ENCODE data around the gene FRMD4A.
"Not testable (repeated sequence)": the region's sequence is repeated elsewhere in the genome, so short reads cannot be mapped to it uniquely, and the experiment has no call there.

FRMD4A gene

GRCh38 chr10:14240253-14241189, 90.2 kb downstream of the FRMD4A start:
- no peak for DNase-seq (ENCODE audit: low read depth)

GRCh38 chr10:14238659-14239058, 92.1 kb downstream of the FRMD4A start:
- DNase-seq (ENCODE audit: low read depth): not testable (repeated sequence)

- DNase-seq (ENCODE audit: low read depth): no peak
Observed at GRCh38 chr10:14236341-14236740, 94.4 kb downstream of the FRMD4A start.

GRCh38 chr10:14235566-14236195, 95.0 kb downstream of the FRMD4A start:
- no peak for DNase-seq (ENCODE audit: low read depth)

GRCh38 chr10:14233566-14233965, 97.2 kb downstream of the FRMD4A start:
- DNase-seq (ENCODE audit: low read depth): no peak

GRCh38 chr10:14228798-14229197, 101.9 kb downstream of the FRMD4A start:
- not testable (repeated sequence) for DNase-seq (ENCODE audit: low read depth)

- no peak for DNase-seq (ENCODE audit: low read depth)
Observed at GRCh38 chr10:14225379-14225778, 105.3 kb downstream of the FRMD4A start.

- DNase-seq (ENCODE audit: low read depth): no peak
Observed at GRCh38 chr10:14220026-14220425, 110.7 kb downstream of the FRMD4A start.

- DNase-seq (ENCODE audit: low read depth): no peak
Observed at GRCh38 chr10:14219411-14219810, 111.3 kb downstream of the FRMD4A start.

- no peak for DNase-seq (ENCODE audit: low read depth)
Observed at GRCh38 chr10:14215641-14216040, 115.1 kb downstream of the FRMD4A start.

- DNase-seq (ENCODE audit: low read depth): not testable (repeated sequence)
Observed at GRCh38 chr10:14213703-14214102, 117.0 kb downstream of the FRMD4A start.

GRCh38 chr10:14211610-14212009, 119.1 kb downstream of the FRMD4A start:
- DNase-seq (ENCODE audit: low read depth): no peak

- no peak for DNase-seq (ENCODE audit: low read depth)
Observed at GRCh38 chr10:14208231-14208630, 122.5 kb downstream of the FRMD4A start.

- no peak for DNase-seq (ENCODE audit: low read depth)
Observed at GRCh38 chr10:14205233-14205632, 125.5 kb downstream of the FRMD4A start.

- DNase-seq (ENCODE audit: low read depth): no peak
Observed at GRCh38 chr10:14200698-14201544, 129.8 kb downstream of the FRMD4A start.

GRCh38 chr10:14199098-14199497, 131.6 kb downstream of the FRMD4A start:
- not testable (repeated sequence) for DNase-seq (ENCODE audit: low read depth)

GRCh38 chr10:14198078-14198477, 132.6 kb downstream of the FRMD4A start:
- DNase-seq (ENCODE audit: low read depth): no peak

GRCh38 chr10:14196113-14196512, 134.6 kb downstream of the FRMD4A start:
- no peak for DNase-seq (ENCODE audit: low read depth)

- no peak for DNase-seq (ENCODE audit: low read depth)
Observed at GRCh38 chr10:14195433-14195832, 135.3 kb downstream of the FRMD4A start.

- no peak for DNase-seq (ENCODE audit: low read depth)
Observed at GRCh38 chr10:14192746-14193145, 138.0 kb downstream of the FRMD4A start.

- no peak for DNase-seq (ENCODE audit: low read depth)
Observed at GRCh38 chr10:14191871-14192270, 138.9 kb downstream of the FRMD4A start.

GRCh38 chr10:14191407-14191806, 139.3 kb downstream of the FRMD4A start:
- no peak for DNase-seq (ENCODE audit: low read depth)

Measured in stromal cell of bone marrow (primary cell).